ENCODE data around the gene SMYD2.

SMYD2 gene

GRCh38 chr1:214281021-214281719, at the start of gene SMYD2:
TSS of gene SMYD2 (plus strand) at chr1:214281159. CDS start at chr1:214281255, 96 bp downstream.
- peak; percentile 71 for DNase-seq

DNA sequence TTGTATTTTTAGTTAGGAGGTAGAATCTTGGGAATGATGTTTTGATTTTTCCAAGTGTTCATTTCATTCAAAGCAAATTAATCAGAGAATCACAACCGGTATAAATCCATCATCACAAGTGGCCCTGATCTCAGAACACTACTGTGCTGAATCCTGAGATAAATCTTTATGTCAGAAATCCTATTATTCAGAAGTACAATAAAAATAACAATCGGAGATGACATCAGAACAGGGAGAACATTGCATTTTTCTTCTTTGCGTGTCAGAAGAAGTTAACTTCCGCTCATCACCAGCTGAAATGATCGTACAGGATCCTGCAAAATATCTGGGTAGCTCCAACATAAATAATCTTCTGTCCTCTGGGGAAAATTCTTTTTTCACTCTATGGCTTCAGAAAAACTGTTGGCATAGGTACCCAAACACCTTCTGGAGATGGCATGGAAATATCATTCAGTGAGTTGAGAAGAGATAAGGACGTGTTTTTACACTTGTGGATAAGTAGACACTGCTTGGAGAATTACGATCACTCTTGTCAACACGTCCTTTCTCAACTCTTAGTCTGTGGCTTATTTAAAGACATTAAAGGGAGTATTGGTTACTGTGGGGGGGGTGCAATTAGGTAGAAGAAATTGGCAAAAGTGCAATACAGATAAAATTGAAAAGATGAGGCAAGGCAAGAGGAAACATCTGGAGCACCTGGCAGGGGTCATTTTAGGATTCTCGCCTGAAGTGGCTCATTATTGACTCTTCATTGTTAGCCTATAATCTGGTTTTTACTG, 46.9 kb upstream of the SMYD2 start:
- DNase-seq: no peak

- no peak for DNase-seq
Observed at GRCh38 chr1:214234635-214235025, 46.3 kb upstream of the SMYD2 start.

DNA sequence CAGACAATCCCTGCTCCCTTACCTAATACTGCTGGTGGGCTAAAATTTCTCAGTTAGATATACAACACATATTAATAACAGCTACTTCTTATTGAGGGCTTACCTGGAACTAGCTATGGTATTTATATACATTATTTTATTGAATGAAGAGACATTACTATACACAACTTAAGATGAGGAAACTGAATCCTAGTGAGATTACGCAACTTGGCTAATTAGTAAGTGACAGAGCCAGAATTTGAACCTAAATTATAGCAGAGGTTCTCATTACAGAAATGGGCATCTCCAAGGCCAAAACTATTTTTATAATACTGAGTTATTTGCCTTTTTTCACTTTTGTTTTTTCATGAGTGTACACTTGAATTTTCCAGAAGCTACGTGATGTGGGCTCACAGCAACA, 44.5 kb upstream of the SMYD2 start:
- no peak for DNase-seq

- DNase-seq: no peak
Observed at GRCh38 chr1:214241060-214241459, 39.9 kb upstream of the SMYD2 start.

DNA sequence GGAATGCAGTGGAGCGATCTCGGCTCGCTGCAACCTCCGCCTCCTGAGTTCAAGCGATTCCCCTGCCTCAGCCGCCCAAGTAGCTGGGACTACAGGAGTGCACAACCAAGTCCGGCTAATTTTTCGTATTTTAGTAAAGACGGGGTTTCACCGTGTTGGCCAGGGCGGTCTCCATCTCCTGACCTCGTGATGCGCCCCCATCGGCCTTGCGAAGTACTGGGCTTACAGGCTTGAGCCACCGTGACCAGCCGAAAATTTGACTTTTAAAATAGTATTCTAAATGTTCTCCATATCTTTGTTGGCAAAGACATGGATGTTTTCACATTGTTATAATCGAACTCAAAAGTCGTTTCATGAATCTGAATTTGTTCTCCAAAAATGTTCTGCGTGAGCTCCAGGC, 36.7 kb upstream of the SMYD2 start:
- DNase-seq: no peak

GRCh38 chr1:214244841-214245240, 36.1 kb upstream of the SMYD2 start:
- no peak for DNase-seq

GRCh38 chr1:214247501-214248041, 33.4 kb upstream of the SMYD2 start:
- no peak for DNase-seq

GRCh38 chr1:214248311-214249085, 32.5 kb upstream of the SMYD2 start:
- no peak for DNase-seq

DNA sequence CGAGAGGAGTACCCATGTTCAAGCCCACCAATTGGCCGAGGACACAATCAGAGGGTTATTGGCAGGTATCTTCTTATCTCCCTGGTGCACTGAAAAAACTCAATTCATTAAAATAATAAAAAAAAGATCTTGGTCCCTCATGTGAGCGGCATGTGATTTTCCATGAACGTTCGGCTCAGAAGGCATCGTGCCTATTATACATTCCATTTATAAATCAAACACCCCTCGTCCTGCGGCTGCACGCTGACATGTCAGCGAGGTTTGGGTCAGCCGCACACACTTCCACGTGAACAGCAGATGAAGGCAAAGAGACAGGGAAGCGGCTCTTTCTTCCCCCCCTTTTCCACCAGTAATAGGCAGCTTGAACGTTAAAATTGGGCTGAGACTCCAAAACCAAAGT, 31.3 kb upstream of the SMYD2 start:
- DNase-seq: no peak

DNA sequence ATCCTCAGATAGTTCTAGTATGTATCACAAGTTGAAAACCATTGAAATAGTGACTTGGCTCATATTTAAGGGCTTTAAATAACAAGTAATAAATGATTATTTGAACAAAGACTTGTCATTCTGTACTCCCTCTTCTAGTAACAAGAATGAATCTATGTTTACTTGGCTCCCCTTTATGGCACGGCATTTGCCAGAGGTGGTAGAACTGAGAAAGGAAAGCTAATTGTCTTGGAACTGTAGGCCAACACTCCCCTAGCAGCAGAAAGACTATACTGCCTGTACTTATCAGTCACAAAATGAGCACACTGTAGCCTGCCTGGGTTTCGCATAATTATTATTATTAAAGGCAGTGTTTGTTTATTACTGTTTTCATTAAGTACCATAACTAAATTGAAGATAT, 29.6 kb upstream of the SMYD2 start:
- DNase-seq: no peak

DNA sequence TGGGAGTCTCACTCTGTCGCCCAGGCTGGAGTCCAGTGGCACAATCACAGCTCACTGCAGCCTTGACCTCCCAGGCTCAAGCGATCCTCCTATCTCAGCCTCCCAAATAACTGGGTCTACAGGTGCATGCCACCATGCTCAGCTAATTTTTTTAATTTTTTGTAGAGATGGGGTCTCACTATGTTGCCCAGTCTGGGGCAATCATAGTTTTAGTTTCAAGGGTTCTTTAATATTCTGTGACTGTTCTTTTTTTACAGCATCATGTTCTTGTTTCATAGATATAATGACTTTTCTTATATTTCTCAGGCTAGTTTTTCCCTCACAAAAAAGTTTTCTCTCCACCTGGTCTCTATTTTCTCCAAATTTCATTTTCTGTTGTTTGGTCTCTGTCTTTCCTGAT, 25.4 kb upstream of the SMYD2 start:
- no peak for DNase-seq

- no peak for DNase-seq
Observed at GRCh38 chr1:214259353-214259977, 21.5 kb upstream of the SMYD2 start.

DNA sequence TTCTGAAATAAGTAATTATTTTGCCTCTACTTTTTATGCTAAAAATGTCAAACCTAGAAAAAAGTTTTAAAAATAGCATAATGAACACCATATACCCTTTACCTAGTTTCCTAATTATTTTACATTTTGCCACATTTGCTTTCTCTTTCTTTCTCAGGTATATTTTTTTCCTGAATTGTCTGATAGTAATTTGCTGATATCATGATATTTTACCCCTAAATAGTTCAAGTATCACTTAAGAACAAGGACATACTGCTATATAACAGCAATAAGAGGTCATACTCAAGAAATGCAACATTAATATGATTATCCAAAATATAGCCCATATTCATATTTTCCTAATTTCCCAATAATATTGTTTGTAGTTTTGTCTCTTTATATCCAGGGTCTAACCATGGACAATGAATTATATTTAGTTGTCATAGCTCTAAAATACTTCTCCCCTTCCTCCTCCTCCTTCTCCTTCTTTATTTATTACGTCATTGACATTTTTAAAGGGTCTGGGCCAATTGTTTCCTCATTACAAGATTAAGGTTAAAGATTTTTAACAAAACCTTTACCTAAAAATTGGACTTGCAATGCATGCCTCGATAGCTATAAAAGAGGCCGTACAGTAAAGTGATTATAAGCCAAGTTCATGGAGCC, 20.3 kb upstream of the SMYD2 start:
- no peak for DNase-seq

GRCh38 chr1:214261206-214262123, 19.5 kb upstream of the SMYD2 start:
- DNase-seq: peak; percentile 79

DNA sequence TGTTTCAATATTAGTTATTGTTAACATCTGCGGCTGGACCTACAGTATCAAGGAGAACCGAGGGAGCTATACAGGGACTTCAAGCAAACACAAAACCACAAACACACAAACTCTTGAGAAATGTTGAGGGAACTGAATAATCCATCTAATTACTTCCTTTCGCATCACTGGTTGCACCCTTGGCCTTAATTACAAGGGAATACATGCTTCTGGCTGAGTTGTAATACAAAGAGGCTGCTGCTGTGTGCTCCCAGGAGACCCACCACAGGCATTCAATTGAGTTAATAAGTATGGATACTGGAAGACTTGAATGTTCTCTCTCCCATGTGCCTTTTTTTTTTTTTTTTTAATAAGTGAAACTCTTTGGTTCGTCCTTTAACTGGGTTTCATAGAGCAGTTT, 16.8 kb upstream of the SMYD2 start:
- no peak for DNase-seq

DNA sequence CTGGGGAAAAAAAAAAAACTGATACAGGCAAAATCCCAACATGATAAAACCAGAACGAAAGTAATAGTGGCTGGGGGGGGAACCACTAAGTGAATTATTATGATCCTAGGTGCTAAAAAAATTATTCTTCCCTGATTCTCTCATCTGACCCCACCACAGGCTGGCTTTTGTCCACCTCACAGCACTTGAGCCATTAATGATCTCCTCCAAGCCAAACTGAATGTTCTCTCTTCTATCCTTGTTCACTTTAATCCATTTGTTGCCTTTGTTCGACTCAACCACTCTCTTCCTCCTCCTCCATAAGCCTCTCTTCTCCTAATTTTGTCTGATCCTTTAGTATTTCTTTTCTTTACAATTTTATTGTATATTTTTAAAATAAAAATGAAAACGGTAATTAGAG, 16.0 kb upstream of the SMYD2 start:
- no peak for DNase-seq

DNA sequence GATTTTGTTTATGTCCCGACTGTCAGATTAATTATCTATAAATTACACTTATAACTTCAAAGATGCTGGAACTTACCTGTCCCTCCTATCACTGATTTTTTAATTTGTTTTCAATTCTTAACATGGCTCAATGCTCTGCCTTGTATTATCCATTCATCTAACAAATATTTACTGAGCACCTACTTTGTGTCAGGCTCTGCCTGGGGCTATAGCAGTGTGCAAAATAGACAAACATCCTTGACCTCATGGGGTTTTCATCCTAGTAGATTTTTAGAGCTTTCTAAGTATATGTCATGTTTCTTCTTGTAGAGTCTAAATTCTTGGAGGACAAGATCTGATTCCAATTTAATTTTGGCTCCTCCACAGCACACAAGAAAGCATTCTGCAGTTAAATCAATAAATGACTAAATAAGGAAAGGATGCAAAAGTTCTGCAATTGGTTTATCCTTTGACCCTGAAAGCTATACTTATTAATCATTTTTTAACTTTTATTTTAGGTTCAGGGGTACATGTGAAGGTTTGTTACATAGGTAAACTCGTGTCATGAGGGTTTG, 10.8 kb upstream of the SMYD2 start:
- DNase-seq: no peak

DNA sequence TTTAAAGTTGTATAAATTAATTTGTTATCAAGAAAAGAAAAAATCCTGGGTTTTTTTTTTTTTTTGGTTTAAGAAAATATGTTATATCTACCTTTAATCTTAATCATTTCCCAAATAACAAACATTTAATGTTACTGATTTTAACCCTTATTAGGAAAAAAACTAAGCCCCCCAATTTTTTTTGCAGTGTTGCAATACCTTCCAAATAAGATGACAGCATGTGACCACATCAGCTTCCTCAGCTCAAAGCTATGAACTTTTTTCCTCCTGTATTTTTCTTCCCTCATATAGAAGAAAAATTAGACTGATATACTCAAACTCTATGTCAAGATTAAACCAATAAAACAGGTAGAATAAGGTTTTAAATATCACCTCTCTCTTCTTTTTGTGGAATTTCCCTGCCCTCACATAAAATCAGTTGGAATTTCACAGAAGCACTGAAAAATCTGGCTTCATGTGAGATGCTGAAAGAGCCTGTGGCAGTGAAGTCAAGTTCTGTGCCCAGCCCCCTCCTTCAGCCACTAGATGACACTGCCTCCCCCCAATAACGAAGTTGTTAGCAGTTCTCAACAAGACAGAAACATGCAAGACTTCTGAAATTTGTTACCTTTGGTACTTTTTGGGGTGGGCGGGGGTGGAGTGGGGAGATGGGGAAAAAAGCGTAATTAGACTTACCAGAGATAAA, 9.6 kb upstream of the SMYD2 start:
- DNase-seq: peak; percentile 7

GRCh38 chr1:214271995-214272731, 8.8 kb upstream of the SMYD2 start:
- no peak for DNase-seq
